CD4-positive, alpha-beta T cell (primary cell): Measurements from ENCODE around the gene OVAAL. TPM values are rescaled to one million over a fixed set of nuclear protein-coding genes. Genes with fewer than 3 reads are reported as not detected.

Experiments used
- ATAC-seq: fragments of 200-7000 bp; cut with Tn5 transposase; one replicate; pipeline ENCODE4 v1.10.0; 2022; ENCODE audit warnings: mild to moderate bottlenecking; ENCODE audit not compliant: poor library complexity
- CTCF ChIA-PET: fragments of 350-600 bp; sonication (Branson Sonifier 250); formaldehyde crosslinking; loops from one replicate; lab custom pipeline; 2021; ENCODE audit warnings: antibody characterized with exemption, inconsistent platforms; lab: Charles Lee
- POLR2A ChIA-PET: fragments of 350-600 bp; sonication (Branson Sonifier 250); formaldehyde crosslinking; loops from one replicate; lab custom pipeline; 2021; ENCODE audit warnings: antibody characterized with exemption, inconsistent platforms; lab: Charles Lee
- DNase-seq, 14 experiments: peaks; one replicate each; pipeline ENCODE4 v3.0.0-alpha.2; 2013 to 2020; ENCODE audit warnings: mixed read lengths in 2 of 14
- H3K27ac ChIP-seq, 2 donors: one replicate each; pipeline versions ENCODE4 v1.5.1 to v1.7.0; 2013; ENCODE audit warnings: low read length in 2 of 2, low read depth in 1 of 2, mild to moderate bottlenecking in 1 of 2
- H3K27me3 ChIP-seq, 2 experiments: 1 replicate in 1 of 2; 2 replicates in 1 of 2; pipeline versions ENCODE4 v1.6.1 to v1.7.0; 2013; ENCODE audit warnings: low read length in 2 of 2, control low read depth in 1 of 2, mild to moderate bottlenecking in 1 of 2, moderate library complexity in 1 of 2; ENCODE audit not compliant: insufficient read depth in 2 of 2, control insufficient read depth in 1 of 2
- H3K36me3 ChIP-seq: one replicate; pipeline ENCODE4 v1.6.1; 2013; ENCODE audit warnings: low read length, control low read depth; ENCODE audit not compliant: insufficient read depth
- H3K4me1 ChIP-seq: one replicate; pipeline ENCODE4 v1.6.1; 2013; ENCODE audit warnings: low read length, control low read depth; ENCODE audit not compliant: insufficient read depth
- H3K4me3 ChIP-seq: one replicate; pipeline ENCODE4 v1.5.1; 2013; ENCODE audit warnings: mild to moderate bottlenecking, low read length, moderate library complexity
- H3K9me3 ChIP-seq, 2 experiments: 1 replicate in 1 of 2; 2 replicates in 1 of 2; pipeline versions ENCODE4 v1.6.1 to v1.7.0; 2013; ENCODE audit warnings: low read length in 2 of 2, mild to moderate bottlenecking in 2 of 2, control low read depth in 1 of 2, moderate library complexity in 1 of 2; ENCODE audit not compliant: control insufficient read depth in 1 of 2, insufficient read depth in 1 of 2
- H3K27ac Mint-ChIP-seq: one replicate; pipeline ENCODE4 v1.8.0; 2020; ENCODE audit warnings: mixed read lengths
- H3K27me3 Mint-ChIP-seq: one replicate; pipeline ENCODE4 v1.8.0; 2021; ENCODE audit warnings: mixed read lengths
- H3K36me3 Mint-ChIP-seq: one replicate; pipeline ENCODE4 v1.8.0; 2021; ENCODE audit warnings: low read depth, mixed read lengths
- H3K4me1 Mint-ChIP-seq: one replicate; pipeline ENCODE4 v1.8.0; 2021; ENCODE audit warnings: low read depth, mixed read lengths
- H3K4me3 Mint-ChIP-seq: one replicate; pipeline ENCODE4 v1.8.0; 2020; ENCODE audit warnings: mild to moderate bottlenecking, mixed read lengths
- H3K9me3 Mint-ChIP-seq: one replicate; pipeline ENCODE4 v1.8.0; 2020; ENCODE audit warnings: mixed read lengths
- intact Hi-C, 2 experiments: fragments of 100-400 bp; cut with DNase I in 1 of 2; cut with micrococcal nuclease in 1 of 2; formaldehyde crosslinking; loops; one replicate each; pipeline versions ENCODE4 v1.15.1 to v1.9.0; 2023 to 2025; cut with DNase I, micrococcal nuclease
- total RNA-seq, 174 experiments: library from RNA in 2 of 174; stranded (reverse) in 2 of 174; gene quantifications; one replicate each; pipeline ENCODE4 v1.2.3 and lab custom pipeline; 2021 to 2026
- TF ChIP-seq, protein P1 (sequence below): fragments of 200-600 bp; IDR thresholded peaks from one replicate; pipeline ENCODE4 v1.8.0; 2022; ENCODE audit warnings: antibody characterized with exemption, mild to moderate bottlenecking

Gene OVAAL
- total RNA-seq, 2 experiments from 2014 or later, result not detected

DNA sequence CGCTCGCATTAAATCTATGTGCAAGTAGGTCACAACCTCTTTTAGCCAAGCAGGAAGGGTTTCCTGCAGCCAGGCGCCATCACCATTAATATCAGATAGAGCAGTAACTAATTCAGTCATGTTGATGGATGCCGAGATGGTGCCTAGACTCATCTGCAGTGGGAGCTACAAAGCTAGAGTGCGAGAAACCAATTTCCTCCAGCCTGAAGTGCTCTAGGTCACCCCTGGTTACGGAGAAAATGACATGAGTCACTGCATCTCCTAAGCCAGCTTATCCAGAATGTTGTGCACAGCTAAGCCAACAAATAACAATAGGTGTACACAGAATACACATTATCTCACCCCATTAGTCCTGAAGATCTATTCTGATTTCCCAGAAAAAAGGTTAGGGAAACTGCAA is 36.0 kb downstream of the OVAAL start:
- POLR2A ChIA-PET, result no interaction called here
- CTCF ChIA-PET, result no interaction called here
- Mint-ChIP-seq H3K36me3 (no peaks in the 10 kb centered on the region), H3K4me1 (no peaks in the 10 kb centered on the region), H3K27me3 (peaks cover 4% of the 10 kb centered on the region), H3K27ac (no peak overlapping the region), H3K4me3 (no peak overlapping the region), H3K9me3 (no peaks in the 10 kb centered on the region)
- H3K4me3 ChIP-seq, result no peak overlapping the region
- ATAC-seq (no peak), DNase-seq (no peak)
- intact Hi-C loops, result no loop called here
- no peaks in the 10 kb centered on the region for H3K4me1 ChIP-seq
- no peaks in the 10 kb centered on the region for H3K27me3 ChIP-seq
- no peak overlapping the region for H3K27ac ChIP-seq
- TF ChIP-seq, protein P1, sequence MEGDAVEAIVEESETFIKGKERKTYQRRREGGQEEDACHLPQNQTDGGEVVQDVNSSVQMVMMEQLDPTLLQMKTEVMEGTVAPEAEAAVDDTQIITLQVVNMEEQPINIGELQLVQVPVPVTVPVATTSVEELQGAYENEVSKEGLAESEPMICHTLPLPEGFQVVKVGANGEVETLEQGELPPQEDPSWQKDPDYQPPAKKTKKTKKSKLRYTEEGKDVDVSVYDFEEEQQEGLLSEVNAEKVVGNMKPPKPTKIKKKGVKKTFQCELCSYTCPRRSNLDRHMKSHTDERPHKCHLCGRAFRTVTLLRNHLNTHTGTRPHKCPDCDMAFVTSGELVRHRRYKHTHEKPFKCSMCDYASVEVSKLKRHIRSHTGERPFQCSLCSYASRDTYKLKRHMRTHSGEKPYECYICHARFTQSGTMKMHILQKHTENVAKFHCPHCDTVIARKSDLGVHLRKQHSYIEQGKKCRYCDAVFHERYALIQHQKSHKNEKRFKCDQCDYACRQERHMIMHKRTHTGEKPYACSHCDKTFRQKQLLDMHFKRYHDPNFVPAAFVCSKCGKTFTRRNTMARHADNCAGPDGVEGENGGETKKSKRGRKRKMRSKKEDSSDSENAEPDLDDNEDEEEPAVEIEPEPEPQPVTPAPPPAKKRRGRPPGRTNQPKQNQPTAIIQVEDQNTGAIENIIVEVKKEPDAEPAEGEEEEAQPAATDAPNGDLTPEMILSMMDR, result no peak
- no peaks in the 10 kb centered on the region for H3K9me3 ChIP-seq
- no peaks in the 10 kb centered on the region for H3K36me3 ChIP-seq

DNA sequence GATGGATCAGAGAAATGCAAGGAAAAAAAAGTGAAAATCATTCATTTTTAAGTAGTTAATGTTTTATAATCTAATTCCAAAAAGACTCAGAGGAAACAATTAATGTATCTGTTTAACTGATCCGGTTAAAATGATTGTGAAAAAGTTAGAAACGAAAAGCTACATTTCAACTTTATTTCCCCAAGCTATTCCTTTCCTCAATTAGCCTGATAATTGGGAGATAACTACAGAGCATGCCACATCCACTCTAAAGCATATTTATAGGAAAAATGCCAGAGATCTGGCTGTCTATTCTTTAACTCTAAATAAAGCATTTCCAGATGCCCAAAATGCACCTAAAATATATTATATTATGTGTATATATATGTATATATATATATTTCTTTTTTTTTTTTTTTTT is 37.2 kb downstream of the OVAAL start:
- Histone ChIP-seq H3K4me3 (no peak overlapping the region), H3K36me3 (no peaks in the 10 kb centered on the region), H3K27ac (no peak overlapping the region), H3K27me3 (no peaks in the 10 kb centered on the region), H3K9me3 (no peaks in the 10 kb centered on the region), H3K4me1 (no peaks in the 10 kb centered on the region)
- no peaks in the 10 kb centered on the region for H3K9me3 Mint-ChIP-seq
- TF ChIP-seq, protein P1, result no peak
- H3K27ac Mint-ChIP-seq, result no peak overlapping the region
- intact Hi-C loops, result no loop called here
- peaks cover 4% of the 10 kb centered on the region for H3K27me3 Mint-ChIP-seq
- no peaks in the 10 kb centered on the region for H3K36me3 Mint-ChIP-seq
- H3K4me1 Mint-ChIP-seq, result no peaks in the 10 kb centered on the region
- no peak for DNase-seq
- ATAC-seq, result no peak
- ChIA-PET CTCF (no interaction called here), POLR2A (no interaction called here)
- no peak overlapping the region for H3K4me3 Mint-ChIP-seq

DNA sequence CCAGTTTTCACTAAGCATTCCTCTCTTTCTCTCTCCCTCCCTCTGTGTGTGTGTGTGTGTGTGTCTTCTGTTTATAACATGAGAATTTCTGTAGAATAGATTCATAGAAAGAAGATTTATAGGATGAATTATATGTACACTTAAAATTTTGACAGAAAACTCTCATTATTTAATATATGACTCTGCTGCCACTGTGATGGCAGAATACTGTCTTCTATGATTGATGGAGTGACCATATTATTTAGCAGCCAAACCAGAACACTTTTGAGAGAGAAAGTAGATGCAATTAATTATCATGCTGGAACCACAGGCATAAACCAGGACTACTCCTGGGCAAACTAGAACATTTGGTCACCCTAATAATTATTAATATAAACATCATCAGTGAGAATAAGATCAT is 38.8 kb downstream of the OVAAL start:
- no peaks in the 10 kb centered on the region for H3K4me1 Mint-ChIP-seq
- TF ChIP-seq, protein P1, result no peak
- DNase-seq, result no peak
- H3K4me1 ChIP-seq, result no peaks in the 10 kb centered on the region
- no peaks in the 10 kb centered on the region for H3K27me3 ChIP-seq
- peaks cover 4% of the 10 kb centered on the region for H3K27me3 Mint-ChIP-seq
- no peak overlapping the region for H3K27ac ChIP-seq
- no peaks in the 10 kb centered on the region for H3K36me3 Mint-ChIP-seq
- no peak overlapping the region for H3K4me3 ChIP-seq
- H3K36me3 ChIP-seq, result no peaks in the 10 kb centered on the region
- ATAC-seq, result no peak
- H3K9me3 ChIP-seq, result no peaks in the 10 kb centered on the region
- ChIA-PET POLR2A (no interaction called here), CTCF (interaction anchor here (0.6 kb wide), 1 partner anchor 39 kb away, joined by 4 read pairs; no protein-coding TSS in a partner anchor)
- H3K4me3 Mint-ChIP-seq, result no peak overlapping the region
- no peaks in the 10 kb centered on the region for H3K9me3 Mint-ChIP-seq
- intact Hi-C loops, result no loop called here
- H3K27ac Mint-ChIP-seq, result no peak overlapping the region
